HEK293 (cell line): ENCODE measurements around the gene LRBA.

Experiments used
- CTCF ChIA-PET: fragments of 350-600 bp; formaldehyde crosslinking; extraction: SDS; loops from one replicate; lab custom pipeline; 2021; ENCODE audit warnings: antibody characterized with exemption; lab: Yijun Ruan, JAX
- POLR2A ChIA-PET: fragments of 300-600 bp; formaldehyde crosslinking; extraction: SDS; loops from one replicate; lab custom pipeline; 2020; ENCODE audit warnings: antibody characterized with exemption, inconsistent platforms; lab: Yijun Ruan, JAX
- H3K27ac ChIP-seq: fragments of 200-500 bp; sonication (Bioruptor generic); 2 replicates; pipeline ENCODE4 v1.5.1; 2014; ENCODE audit warnings: low read depth, low read length, control low read depth, inconsistent platforms; ENCODE audit errors: extremely low read depth
- H3K36me3 ChIP-seq, 2 experiments: fragments of 200-500 bp in 1 of 2; sonication (Bioruptor generic) in 1 of 2; 1 replicate in 1 of 2; 2 replicates in 1 of 2; pipeline ENCODE4 v1.5.1; 2014 to 2017; ENCODE audit warnings: inconsistent platforms in 2 of 2, low read length in 2 of 2; ENCODE audit not compliant: control insufficient read depth in 2 of 2, insufficient read depth in 1 of 2
- H3K4me1 ChIP-seq: fragments of 200-500 bp; sonication (Bioruptor generic); 2 replicates; pipeline ENCODE4 v1.5.1; 2014; ENCODE audit warnings: mild to moderate bottlenecking, low read length, inconsistent platforms; ENCODE audit not compliant: control insufficient read depth, insufficient read depth
- H3K4me3 ChIP-seq: 2 replicates; pipeline ENCODE4 v1.5.1; 2011; ENCODE audit warnings: low read depth, mild to moderate bottlenecking, control low read depth, low read length, moderate library complexity
- H3K9me3 ChIP-seq: fragments of 200-500 bp; sonication (Bioruptor generic); 2 replicates; pipeline ENCODE4 v1.5.1; 2014; ENCODE audit warnings: low read depth, low read length, inconsistent platforms; ENCODE audit not compliant: control insufficient read depth, insufficient read depth
- ATF2 ChIP-seq: fragments of 450-650 bp; formaldehyde crosslinking; IDR thresholded peaks from 2 replicates; pipeline ENCODE4 v1.5.1; 2016; ENCODE audit warnings: missing biosample characterization, missing genetic modification characterization, low read depth
- GLI4 ChIP-seq: fragments of 450-650 bp; formaldehyde crosslinking; IDR thresholded peaks from 2 replicates; pipeline ENCODE4 v1.5.1; 2016; ENCODE audit warnings: missing biosample characterization, missing genetic modification characterization
- MEIS1 ChIP-seq: sonication (generic); formaldehyde crosslinking; IDR thresholded peaks from 2 replicates; pipeline ENCODE4 v1.8.1; 2022; ENCODE audit warnings: missing genetic modification reagents, mild to moderate bottlenecking, borderline replicate concordance
- OVOL3 ChIP-seq: fragments of 450-650 bp; formaldehyde crosslinking; IDR thresholded peaks from 2 replicates; pipeline ENCODE4 v1.5.1; 2016; ENCODE audit warnings: missing biosample characterization, missing genetic modification characterization
- ZBTB21 ChIP-seq: fragments of 450-650 bp; formaldehyde crosslinking; IDR thresholded peaks from 2 replicates; pipeline ENCODE4 v1.5.1; 2017; ENCODE audit warnings: missing biosample characterization, missing genetic modification characterization
- ZBTB6 ChIP-seq: fragments of 450-650 bp; formaldehyde crosslinking; IDR thresholded peaks from 2 replicates; pipeline ENCODE4 v1.5.1; 2017; ENCODE audit warnings: missing biosample characterization, missing genetic modification characterization
- ZFP41 ChIP-seq: fragments of 450-650 bp; formaldehyde crosslinking; IDR thresholded peaks from 2 replicates; pipeline ENCODE4 v1.5.1; 2016; ENCODE audit warnings: missing biosample characterization, missing genetic modification characterization, borderline replicate concordance
- ZNF266 ChIP-seq: fragments of 450-650 bp; formaldehyde crosslinking; IDR thresholded peaks from 2 replicates; pipeline ENCODE4 v1.5.1; 2016; ENCODE audit warnings: missing biosample characterization, missing genetic modification characterization, low read depth
- ZNF324 ChIP-seq: fragments of 450-650 bp; formaldehyde crosslinking; IDR thresholded peaks from 2 replicates; pipeline ENCODE4 v1.5.1; 2016; ENCODE audit warnings: missing biosample characterization, missing genetic modification characterization
- ZNF521 ChIP-seq: fragments of 450-650 bp; formaldehyde crosslinking; IDR thresholded peaks from 2 replicates; pipeline ENCODE4 v1.5.1; 2017; ENCODE audit warnings: missing biosample characterization, mild to moderate bottlenecking, missing genetic modification characterization
- ZNF558 ChIP-seq: fragments of 450-650 bp; formaldehyde crosslinking; IDR thresholded peaks from 2 replicates; pipeline ENCODE4 v1.5.1; 2016; ENCODE audit warnings: missing biosample characterization, missing genetic modification characterization
- ZSCAN16 ChIP-seq: fragments of 450-650 bp; formaldehyde crosslinking; IDR thresholded peaks from 2 replicates; pipeline ENCODE4 v1.5.1; 2016; ENCODE audit warnings: missing biosample characterization, missing genetic modification characterization
- ZSCAN18 ChIP-seq: fragments of 450-650 bp; formaldehyde crosslinking; IDR thresholded peaks from 2 replicates; pipeline ENCODE4 v1.5.1; 2016; ENCODE audit warnings: missing biosample characterization, missing genetic modification characterization
- TF ChIP-seq, protein P1 (sequence below): fragments of 450-650 bp; formaldehyde crosslinking; IDR thresholded peaks from 2 replicates; pipeline ENCODE4 v1.5.1; 2016; ENCODE audit warnings: missing biosample characterization, missing genetic modification characterization
- TF ChIP-seq, protein P2 (sequence below): fragments of 450-650 bp; IDR thresholded peaks from 2 replicates; pipeline ENCODE4 v1.5.1; 2018; ENCODE audit warnings: missing biosample characterization, missing genetic modification characterization

Gene LRBA

DNA sequence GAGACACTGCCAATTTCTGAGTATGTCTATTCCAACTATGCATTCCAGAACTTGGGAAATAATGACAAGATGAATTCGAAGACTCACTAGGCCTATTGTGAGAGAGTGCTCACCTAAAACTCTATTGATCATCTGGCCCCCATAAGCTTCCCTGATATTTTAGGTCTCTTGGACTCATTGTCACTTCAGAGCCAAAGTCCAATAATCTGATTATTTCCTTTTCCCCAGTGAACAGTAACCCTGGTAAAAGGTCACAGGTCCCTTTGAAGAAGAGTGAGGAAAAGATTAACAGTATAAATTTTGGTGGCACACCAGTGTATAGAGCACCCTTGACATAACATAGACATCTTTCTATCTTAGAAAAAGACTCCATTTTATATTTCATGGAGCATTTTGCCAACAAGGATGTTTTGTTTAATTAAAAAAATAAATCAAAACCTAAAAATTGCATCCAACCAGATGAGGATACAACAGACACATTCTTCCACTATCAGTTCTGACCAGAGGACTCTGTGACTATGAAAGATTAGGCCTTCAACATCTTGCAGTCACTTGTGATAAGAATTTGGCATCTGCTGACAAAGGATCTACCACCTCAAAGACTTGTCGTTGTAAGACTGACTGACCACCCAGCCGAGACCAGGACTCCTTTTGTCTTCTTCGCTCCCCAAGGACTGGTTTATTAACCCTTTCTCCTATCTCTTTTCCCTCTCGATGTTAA, 241.2 kb downstream of the LRBA start:
- Histone ChIP-seq H3K36me3 (no peaks in the 10 kb centered on the region), H3K4me1 (no peaks in the 10 kb centered on the region), H3K4me3 (no peak overlapping the region), H3K9me3 (no peaks in the 10 kb centered on the region), H3K27ac (no peak overlapping the region)
- POLR2A ChIA-PET: no interaction called here
- CTCF ChIA-PET: no interaction called here
- TF ChIP-seq OVOL3 (tag by site-specific recombination): no peak
- TF ChIP-seq, protein P1, sequence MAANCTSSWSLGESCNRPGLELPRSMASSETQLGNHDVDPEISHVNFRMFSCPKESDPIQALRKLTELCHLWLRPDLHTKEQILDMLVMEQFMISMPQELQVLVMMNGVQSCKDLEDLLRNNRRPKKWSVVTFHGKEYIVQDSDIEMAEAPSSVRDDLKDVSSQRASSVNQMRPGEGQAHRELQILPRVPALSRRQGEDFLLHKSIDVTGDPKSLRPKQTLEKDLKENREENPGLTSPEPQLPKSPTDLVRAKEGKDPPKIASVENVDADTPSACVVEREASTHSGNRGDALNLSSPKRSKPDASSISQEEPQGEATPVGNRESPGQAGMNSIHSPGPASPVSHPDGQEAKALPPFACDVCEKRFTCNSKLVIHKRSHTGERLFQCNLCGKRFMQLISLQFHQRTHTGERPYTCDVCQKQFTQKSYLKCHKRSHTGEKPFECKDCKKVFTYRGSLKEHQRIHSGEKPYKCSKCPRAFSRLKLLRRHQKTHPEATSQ (tag by site-specific recombination): no peak

GRCh38 chr4:150773032-150773431, 242.1 kb downstream of the LRBA start:
- POLR2A ChIA-PET: no interaction called here
- CTCF ChIA-PET: no interaction called here
- Histone ChIP-seq H3K4me1 (no peaks in the 10 kb centered on the region), H3K9me3 (no peaks in the 10 kb centered on the region), H3K27ac (no peak overlapping the region), H3K36me3 (no peaks in the 10 kb centered on the region), H3K4me3 (no peak overlapping the region)
- TF ChIP-seq ZNF558: no peak
- no peak for TF ChIP-seq ZNF266
- TF ChIP-seq GLI4 (tag by site-specific recombination): no peak
- TF ChIP-seq, protein P2, sequence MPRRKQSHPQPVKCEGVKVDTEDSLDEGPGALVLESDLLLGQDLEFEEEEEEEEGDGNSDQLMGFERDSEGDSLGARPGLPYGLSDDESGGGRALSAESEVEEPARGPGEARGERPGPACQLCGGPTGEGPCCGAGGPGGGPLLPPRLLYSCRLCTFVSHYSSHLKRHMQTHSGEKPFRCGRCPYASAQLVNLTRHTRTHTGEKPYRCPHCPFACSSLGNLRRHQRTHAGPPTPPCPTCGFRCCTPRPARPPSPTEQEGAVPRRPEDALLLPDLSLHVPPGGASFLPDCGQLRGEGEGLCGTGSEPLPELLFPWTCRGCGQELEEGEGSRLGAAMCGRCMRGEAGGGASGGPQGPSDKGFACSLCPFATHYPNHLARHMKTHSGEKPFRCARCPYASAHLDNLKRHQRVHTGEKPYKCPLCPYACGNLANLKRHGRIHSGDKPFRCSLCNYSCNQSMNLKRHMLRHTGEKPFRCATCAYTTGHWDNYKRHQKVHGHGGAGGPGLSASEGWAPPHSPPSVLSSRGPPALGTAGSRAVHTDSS (tag by site-specific recombination): no peak
- no peak for TF ChIP-seq ATF2
- TF ChIP-seq ZBTB6 (tag by site-specific recombination): no peak
- no peak for TF ChIP-seq MEIS1 (CRISPR knock-in tag)
- no peak for TF ChIP-seq ZSCAN18 (tag by site-specific recombination)
- no peak for TF ChIP-seq OVOL3 (tag by site-specific recombination)
- TF ChIP-seq ZFP41 (tag by site-specific recombination): no peak
- no peak for TF ChIP-seq ZSCAN16
- no peak for TF ChIP-seq ZBTB21 (tag by site-specific recombination)
- TF ChIP-seq ZNF324 (tag by site-specific recombination): no peak
- TF ChIP-seq ZNF521 (tag by site-specific recombination): no peak
